Stimulated activated CD4-positive, alpha-beta T cell treated with anti-CD3 and anti-CD28 coated beads, Interleukin-2, amount 100 ng/mL, for 4 hours (primary cell): ENCODE data around the gene BRD9.
"Not testable (repeated sequence)": the region's sequence is repeated elsewhere in the genome, so short reads cannot be mapped to it uniquely, and the experiment has no call there.

ENCODE experiments used
- DNase-seq: peaks from one replicate; pipeline ENCODE4 v3.0.0-alpha.2; 2020; ENCODE audit warnings: low read depth

The BRD9 gene

DNA sequence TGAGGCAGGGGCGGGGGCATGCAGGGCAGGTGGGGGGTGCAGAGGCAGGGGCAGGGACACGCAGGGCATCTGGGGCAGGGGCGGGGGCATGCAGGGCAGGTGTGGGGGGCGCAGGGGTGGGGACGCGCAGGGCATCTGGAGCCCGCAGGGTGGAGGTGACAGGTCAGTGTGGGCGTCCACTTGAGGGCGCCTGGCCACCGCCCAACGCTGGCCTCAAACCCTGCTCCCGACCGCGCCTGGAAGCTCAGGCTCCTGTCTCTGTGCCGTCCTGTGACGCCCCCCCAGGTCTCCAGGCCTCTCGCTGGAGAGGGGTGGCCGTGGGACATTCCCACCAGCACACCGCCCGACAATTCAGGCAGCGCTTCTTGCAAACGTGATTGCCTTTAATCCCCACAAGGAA lies 48.7 kb downstream of the BRD9 start:
- not testable (repeated sequence) for DNase-seq

DNA sequence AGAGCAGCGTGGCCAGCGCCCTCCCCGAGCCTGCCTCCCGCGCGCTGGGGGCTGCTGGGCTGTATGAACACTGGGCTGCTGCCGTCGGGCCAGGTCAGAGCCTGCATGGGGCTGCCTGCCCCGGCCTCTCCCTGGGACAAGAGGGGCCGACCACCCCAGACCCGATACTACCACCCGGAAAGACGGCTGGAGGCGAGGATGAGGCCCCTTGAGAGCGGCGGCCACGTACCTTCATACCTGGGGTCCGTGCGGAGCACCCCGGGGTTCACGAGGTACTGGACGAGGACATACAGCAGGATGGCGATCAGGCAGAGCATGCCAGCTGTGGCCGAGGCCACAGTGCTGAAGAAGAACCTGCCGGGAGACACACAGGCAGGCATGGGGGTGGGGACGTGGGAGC lies 49.2 kb downstream of the BRD9 start:
- DNase-seq: not testable (repeated sequence)

DNA sequence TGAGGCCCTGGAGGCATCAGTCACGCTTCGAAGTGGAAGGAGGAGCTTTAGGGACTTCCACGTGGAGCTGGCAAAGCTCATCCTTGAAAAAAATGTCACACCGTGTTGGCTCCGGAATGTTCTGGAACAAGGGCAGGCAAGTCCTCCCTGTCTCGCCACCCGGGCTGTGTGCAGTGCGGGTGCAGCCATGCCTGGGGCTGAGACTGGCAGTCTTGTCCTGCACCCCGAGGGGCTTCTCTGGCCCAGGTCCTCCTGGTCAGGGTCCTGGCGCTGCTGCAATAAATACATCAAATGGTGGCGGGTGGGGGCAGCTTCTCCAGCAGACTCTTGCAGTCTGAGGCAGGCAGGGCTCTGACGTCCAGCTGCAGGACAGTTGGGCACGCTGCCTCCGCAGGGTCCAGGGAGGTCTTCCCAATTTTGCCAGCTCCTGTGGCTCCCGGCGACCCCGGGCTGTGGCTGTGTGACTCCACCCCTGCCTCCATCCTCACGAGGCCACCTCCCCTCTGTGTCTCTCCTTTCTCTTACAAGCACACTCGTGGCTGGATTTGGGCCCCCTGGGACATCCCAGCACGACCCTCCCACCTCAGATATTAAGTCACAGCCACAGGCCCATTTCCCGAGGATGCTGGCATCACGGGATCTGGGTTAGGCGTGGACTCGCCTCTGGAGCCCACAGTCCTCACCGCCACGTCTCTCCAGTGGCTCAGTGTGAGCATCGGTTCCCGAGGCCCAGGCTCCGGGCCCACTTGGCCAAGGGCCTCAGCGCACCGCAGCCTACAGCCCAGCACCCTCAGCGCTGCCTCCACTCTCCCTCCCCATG lies 50.0 kb downstream of the BRD9 start:
- DNase-seq: not testable (repeated sequence)

DNA sequence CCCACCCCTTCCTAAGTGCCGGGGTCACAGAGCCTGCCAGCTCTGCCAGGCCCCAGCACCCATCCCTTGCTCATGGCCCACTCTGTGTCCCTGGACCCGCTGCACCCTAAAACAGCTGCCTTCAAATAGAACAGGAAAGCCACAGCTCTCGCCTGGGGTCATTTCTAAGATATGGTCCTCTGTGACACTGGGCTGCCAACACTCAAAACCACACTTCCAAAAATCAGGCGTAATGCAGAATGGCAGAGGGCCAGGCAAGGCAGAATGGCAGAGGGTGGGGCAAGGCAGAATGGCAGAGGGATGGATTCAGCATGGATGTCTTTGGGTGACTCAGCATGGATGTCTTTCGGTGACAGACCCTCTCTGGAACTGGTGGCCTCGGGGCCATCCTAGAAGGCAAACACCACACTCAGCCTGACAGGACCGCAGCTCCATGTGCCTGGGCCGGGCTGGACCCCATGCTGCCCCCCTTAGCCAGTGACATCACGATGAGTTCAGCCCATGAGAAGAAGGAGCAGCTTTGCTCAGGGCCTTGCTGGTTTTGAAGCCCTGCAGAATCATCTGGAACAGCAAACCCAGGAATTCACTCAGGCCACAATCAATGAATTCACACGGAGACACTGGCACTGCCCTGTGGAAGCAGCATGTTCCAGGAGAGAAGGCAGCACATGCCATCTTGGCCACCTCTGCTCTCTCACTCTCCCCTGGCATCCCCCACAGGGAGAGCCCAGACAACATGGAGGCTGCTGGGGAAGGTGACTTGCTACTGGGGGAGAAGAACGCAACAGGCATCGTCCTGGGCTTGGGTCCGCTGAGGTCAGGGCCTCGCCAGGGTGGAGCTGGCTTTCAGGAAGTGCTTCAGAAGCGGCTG lies 50.8 kb downstream of the BRD9 start:
- DNase-seq: not testable (repeated sequence)

DNA sequence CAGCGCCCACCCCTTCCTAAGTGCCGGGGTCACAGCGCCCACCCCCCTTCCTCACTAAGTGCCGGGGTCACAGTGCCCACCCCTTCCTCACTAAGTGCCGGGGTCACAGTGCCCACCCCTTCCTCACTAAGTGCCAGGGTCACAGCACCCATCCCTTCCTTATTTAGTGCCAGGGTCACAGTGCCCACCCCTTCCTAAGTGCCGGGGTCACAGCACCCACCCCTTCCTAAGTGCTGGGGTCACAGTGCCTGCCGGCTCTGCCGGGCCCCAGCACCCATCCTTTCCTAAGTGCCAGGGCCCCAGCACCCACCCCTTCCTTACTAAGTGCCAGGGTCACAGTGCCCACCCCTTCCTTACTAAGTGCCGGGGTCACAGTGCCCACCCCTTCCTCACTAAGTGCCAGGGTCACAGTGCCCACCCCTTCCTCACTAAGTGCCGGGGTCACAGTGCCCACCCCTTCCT lies 51.6 kb downstream of the BRD9 start:
- DNase-seq: not testable (repeated sequence)

DNA sequence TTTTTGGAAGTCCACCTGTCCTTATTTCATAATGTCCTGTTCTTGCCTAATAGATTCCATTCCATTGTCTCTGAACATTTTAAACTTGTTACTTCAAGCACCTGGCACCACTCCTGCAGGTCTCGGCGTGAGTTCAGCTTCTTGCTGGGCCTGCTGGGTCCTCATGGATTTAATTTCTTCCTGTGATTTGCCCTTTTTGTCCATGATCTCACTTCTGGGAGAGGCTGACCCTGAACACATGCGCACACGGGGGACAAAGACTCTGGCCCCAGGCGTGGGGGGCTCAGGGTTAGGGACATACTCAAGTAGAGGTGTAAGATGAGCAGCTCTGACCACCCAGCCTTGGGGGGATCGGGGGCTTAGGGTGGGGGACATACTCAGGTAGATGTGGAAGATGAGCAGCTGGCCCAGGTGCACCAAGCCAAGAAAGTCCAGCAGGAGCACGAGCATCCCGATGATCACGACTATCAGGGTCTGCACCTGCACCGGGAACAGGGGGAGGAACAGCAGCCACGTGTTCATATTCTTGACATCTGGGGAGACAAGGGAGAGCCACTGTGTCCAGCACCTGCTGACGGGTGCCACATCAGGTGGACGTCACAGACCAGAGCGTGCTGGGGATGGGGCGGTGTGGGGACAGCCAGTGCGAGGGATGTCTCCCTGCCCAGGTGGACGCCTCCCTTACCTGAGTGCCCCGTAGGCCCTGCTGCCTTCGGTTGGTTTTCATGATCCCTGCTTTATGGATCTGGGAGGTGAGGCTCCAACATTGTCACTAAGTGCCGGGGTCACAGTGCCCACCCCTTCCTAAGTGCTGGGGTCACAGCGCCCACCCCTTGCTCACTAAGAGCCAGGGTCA lies 52.3 kb downstream of the BRD9 start:
- DNase-seq: not testable (repeated sequence)

DNA sequence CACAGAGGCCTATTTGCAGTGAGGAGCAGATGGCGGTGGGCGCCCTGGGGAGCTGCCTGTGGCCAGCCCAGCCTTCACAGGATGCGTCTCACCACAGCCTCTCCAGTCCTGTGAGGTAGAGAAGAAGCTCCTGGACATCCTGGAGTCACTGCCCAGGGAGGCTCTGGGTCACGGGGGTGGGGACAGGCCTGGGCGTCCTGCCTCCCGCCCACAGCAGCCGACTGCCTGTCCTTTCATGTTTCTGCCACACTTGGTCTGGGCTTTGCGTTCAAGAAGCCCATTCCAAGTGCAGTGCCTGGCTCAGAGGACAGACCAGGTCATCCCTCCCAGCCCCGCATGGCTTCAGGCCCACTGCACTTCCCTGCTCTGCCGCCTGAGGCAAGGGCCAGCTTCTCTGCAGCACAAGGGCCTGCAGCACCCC lies 54.2 kb downstream of the BRD9 start:
- not testable (repeated sequence) for DNase-seq

DNA sequence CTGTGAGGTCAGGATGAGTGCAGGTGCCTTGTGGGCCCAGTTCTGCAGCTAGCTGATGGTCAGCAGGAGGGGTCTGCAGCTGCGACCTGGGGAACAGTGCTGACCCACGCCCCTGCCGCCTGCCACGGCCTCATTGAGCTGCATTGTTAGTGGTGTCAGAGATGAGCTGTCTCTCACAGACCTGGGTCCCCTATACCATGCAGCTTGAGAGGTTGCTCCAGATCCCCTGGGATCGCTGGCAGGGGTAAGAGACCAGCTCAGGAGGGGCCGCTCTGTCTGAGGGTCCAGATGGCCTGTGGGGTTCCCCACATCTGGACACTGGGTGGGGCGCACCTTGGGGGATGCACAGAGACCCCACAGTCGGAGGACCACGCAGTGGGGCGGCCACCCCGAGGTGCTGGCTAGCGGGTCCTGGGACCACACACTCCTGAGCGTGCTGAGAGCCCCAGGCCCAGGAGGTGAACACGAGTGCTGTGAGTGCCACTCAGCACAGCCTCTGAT lies 54.9 kb downstream of the BRD9 start:
- not testable (repeated sequence) for DNase-seq

DNA sequence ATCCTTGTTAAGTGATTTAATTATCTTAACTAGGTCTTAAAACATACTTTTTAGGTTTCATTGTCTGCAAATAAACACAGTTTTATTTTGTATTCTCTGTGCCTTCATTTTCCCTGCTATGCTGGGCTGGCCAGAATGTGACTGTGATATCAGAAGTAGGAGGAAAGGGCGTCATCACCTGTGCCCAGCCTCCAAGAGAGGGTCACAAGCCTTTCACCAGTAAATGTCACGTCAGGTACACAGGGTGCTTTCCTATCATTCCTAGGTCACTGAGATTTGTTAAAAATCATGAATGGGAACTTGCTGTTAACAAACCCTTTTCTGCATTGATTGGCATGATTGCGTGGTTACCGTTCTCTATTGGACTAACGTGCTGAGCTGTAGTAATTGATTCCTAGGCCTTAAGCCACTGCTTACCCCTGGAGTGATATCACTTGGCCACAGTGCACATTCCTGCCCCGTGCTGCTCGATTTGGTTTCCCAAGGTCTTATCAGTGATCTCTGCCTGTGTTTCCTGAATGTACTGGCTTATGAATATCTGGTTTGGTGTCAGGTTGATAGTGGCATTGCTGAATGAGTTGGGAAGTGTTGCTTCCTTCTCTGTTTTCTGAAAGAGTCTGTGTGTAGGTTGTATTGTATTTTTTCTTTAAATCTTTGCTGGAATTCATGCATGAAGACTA lies 56.5 kb downstream of the BRD9 start:
- DNase-seq: not testable (repeated sequence)

DNA sequence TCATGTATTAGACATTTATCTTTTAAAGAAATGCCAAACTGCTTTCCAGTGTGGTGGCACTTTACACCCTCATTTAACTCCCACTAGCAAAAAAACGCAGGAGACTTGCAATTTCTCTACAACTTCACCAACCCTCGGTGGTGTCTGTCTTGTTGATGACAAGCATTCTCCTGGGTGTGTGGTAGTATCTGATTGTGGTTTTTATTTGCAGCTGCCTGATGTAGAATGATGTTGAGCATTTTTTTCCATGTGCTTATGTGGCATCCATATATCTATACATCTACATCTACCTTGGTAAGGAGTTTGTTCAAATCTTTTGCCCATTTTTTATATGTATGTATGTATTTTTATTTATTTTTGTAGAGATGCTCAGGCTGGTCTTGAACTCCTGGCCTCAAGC lies 58.6 kb downstream of the BRD9 start:
- DNase-seq: not testable (repeated sequence)

DNA sequence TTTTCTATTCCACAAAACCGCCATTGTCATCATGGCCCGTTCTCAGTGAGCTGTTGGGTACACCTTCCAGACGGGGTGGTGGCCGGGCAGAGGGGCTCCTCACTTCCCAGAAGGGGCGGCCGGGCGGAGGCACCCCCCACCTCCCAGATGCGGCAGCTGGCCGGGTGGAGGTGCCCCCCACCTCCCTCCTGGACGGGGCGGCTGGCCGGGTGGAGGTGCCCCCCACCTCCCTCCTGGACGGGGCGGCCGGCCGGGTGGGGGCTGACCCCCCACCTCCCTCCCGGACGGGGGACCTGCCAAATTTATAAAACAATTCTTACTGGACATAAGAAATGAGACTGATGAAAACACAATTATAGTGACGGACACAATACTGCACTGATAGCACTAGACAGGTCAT lies 64.4 kb downstream of the BRD9 start:
- not testable (repeated sequence) for DNase-seq

DNA sequence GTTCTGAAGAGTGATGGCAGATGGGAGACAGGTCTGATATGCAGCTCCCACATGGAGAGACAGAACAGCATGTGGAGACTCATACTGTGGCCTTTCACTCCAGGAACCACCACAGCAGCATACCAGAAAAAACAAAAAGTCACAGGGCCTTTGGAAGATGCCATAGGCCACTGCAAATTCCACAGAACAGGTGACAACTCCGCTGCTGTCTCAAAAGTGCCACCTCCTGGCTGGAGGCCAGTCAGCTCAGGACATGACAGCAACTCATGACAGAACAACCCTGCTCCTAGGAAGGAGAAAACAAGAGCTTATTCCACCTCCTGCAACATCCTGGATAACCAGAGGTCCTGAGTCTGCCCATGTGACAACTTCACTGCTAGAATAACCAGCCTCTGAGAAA lies 67.1 kb downstream of the BRD9 start:
- not testable (repeated sequence) for DNase-seq

DNA sequence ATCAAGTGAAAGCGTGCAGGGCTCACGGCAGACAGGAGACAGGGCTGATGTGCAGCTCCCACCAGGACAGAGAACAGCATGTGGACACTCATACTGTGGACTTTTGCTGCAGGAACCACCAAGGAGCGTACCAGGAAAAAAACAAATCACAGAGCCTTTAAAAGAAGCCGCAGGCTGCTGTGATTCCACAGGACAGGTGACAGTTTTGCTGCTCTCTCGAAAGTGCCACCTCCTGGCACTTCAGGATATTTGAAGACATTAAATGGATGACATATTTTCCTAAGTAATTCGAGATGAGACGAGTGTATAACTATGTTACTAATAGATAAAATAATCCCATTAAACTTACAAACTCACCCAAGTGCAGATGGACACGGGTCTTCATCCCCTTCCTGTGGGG lies 71.1 kb downstream of the BRD9 start:
- no peak for DNase-seq

DNA sequence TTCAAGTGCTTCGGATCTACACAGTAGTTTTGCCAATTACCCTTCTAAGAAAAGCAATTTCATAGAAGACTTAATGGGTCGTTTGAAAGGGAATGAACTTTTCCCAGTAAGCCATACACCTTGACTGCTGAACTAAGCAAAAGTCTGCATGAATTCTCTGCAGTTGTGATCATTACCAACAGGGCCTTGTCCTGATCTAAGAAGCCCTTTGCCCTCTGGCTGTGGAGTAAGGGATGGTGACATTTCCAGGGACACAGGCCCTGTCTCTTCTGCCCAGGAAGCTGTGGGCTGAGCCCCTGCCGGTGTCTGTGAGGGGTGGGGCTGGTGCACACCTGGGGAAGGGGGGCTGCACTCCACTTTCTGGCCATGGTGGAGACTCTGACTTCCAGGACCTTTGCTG lies 72.4 kb downstream of the BRD9 start:
- DNase-seq: no peak

DNA sequence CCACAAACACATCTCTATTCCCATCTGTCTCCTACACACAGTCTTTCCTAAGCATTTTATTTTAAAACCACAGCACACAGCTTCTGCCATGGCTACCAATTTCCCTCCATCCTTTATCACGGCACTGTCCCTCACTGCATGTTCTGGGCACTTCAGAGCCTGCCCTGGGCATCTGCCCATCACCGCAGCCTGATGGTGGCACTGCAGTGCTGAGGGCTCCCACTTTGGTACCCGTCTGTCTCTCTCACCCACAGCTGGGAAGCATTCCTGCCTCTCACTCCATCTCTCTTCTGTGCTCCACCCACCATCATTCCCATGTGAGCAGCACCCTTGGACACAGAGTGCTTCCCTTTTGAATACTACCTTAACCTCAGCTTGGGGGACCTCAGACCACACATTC lies 73.5 kb downstream of the BRD9 start:
- DNase-seq: no peak

DNA sequence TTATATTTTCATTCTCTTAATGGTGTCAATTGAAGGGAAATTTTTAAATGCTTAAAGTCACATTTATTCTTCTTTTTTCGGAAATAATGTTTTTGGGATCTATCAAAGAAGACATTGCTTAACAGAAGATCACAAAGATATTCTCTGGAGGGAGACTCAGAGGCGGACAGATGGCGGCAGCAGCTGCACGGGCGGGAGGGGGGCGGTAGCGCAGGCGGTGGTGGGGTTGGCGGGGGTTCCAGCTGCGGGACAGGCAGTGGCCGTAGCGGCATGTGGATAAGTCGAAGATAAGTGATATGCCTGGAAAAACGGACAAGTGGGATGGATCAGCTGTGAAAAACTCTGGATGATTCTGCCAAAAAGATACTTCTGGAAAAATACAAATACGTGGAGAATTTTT lies 76.4 kb downstream of the BRD9 start:
- DNase-seq: no peak

DNA sequence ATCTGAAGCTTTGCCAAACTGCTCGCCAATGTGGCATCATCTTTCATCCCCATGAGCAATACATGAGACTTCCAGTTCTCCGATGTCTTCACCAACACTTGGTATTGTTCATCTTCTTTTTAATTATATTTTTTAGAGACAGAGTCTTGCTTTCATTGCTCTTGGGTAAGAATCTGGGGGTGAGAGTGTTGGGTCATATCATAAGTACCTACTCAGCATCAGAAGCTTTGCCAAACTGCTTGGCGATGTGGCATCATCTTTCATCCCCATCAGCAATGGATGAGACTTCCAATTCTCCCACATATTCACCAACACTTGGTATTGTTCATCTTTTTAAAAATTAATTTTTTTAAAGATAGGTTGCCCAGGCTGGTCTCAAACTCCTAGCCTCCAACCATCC lies 77.2 kb downstream of the BRD9 start:
- no peak for DNase-seq
